Subcutaneous abdominal adipose tissue (tissue), 5 donors: ENCODE results near the gene STAC2.

Experiments
- H3K27ac ChIP-seq: one replicate; pipeline ENCODE4 v1.7.0; 2013; ENCODE audit warnings: low read depth, mild to moderate bottlenecking, inconsistent platforms, low read length, moderate library complexity
- H3K27me3 ChIP-seq, 5 donors: one replicate each; pipeline ENCODE4 v1.7.0; 2013; ENCODE audit warnings: low read length in 5 of 5, inconsistent platforms in 1 of 5; ENCODE audit not compliant: control insufficient read depth in 5 of 5, insufficient read depth in 4 of 5
- H3K36me3 ChIP-seq, 5 donors: one replicate each; pipeline ENCODE4 v1.7.0; 2013; ENCODE audit warnings: low read length in 5 of 5; ENCODE audit not compliant: control insufficient read depth in 5 of 5, insufficient read depth in 5 of 5
- H3K4me1 ChIP-seq, 5 donors: one replicate each; pipeline ENCODE4 v1.7.0; 2013; ENCODE audit warnings: low read length in 5 of 5, mild to moderate bottlenecking in 3 of 5, moderate library complexity in 1 of 5; ENCODE audit not compliant: control insufficient read depth in 5 of 5, insufficient read depth in 5 of 5
- H3K4me3 ChIP-seq, 5 donors: one replicate each; pipeline ENCODE4 v1.7.0; 2013; ENCODE audit warnings: low read length in 5 of 5, low read depth in 1 of 5
- H3K9ac ChIP-seq, 5 donors: one replicate each; pipeline ENCODE4 v1.7.0; 2013; ENCODE audit warnings: low read length in 5 of 5, mild to moderate bottlenecking in 4 of 5, moderate library complexity in 3 of 5
- H3K9me3 ChIP-seq, 5 donors: one replicate each; pipeline ENCODE4 v1.7.0; 2013; ENCODE audit warnings: low read length in 5 of 5; ENCODE audit not compliant: control insufficient read depth in 5 of 5
- donor health status: healthy.
- donor health status: healthy.
- donor health status: healthy.
- donor health status: healthy.
- donor health status: healthy.

The STAC2 gene

DNA sequence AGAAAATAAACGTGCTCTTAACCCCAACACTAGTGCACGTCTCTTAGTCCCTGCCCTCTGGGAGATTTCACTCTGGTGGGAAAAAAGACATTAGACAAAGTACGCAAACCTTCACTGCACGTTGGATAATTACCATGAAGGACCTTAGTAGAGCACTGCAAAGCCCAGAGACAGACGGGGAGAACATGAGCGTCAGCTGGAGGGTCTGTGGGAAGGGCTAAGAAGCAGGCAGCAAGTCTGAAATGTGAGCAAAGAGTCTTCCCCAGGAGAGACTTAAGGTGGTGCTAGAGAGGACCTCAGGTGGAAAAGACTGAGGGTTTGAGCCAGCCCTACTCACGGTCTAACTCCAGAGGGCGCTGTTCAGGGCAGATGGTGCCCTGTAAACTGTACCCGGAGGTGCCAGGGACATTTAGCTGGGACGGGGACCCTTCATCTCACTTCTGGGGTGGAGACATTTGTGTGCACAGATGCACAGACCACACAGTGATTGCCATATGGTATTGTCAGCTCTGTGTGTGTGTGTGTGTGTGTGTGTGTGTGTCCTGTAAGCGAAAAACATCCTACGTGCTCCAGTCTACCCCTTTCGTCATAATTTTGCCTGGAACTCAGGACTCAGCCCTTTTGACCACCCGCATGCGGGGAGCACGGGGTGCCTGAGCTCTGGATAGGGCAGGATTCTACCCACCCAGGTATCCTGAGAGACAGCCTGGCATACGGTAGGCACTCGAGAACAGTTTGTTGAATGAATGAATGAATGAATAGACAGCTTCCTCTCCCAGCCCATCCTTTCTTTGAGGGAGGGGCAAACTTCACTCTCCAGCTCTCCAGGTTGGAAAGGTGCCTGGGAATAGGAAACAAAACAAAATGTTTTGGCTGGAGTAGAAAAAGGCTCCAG lies 10.1 kb upstream of the STAC2 start:
- Histone ChIP-seq H3K36me3 (no peaks in the 10 kb centered on the region), H3K27ac (no peak overlapping the region), H3K9me3 (no peaks in the 10 kb centered on the region), H3K9ac (no peak overlapping the region), H3K4me3 (no peak overlapping the region), H3K4me1 (peaks cover 0 to 52% (median 30%) of the 10 kb centered on the region in 5 donors), H3K27me3 (peaks cover 0 to 26% (median 16%) of the 10 kb centered on the region in 5 donors)

DNA sequence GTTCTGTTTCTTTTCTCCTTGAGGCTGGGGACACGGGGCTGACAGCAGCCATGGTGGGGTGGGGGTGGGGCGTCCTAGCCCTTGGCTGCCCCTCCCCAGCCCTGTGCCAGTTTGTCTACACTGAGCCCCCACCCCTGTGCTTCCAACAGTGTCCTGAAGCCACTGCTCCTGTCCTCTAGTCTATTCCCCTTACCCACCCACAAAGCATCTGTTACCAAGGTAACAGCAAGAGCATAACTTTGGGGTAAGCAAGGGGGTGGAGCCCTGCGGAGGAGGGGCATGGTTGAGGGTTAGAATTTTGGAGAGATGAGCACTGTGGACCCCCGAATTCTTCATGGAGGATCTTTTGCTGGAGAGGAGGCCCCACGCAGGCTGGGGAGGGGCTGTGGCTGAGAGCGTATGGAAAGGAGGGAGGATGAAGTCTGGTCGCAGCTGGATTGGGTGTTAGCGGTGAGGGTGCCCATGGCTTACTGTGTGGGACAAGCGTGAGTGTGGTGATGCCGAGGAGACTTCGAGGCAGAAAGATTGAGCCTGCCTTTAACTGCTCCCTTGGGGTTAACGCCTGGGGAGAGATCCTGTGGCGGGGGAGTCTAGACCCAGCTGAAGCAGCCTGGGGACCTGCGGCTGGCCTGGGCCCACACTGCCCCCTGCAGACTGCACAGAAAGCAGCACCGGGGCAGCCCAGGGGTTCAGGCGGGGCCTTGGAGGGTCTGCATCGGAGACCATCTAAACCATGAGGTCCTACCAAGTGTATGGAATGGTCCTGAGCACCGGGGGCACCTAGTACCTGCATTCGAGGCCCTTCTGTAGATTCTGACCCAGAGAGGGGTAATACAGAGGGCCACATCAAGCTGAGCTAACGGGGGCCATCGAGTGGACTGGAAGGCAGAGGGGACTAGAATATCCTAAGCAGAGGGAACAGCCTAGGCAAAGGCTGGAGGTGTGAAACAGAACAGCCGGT lies 6.1 kb upstream of the STAC2 start:
- H3K36me3 ChIP-seq, result no peaks in the 10 kb centered on the region
- peak overlapping the region in 1 of 5 donors; percentile 39 for H3K4me3 ChIP-seq
- peaks cover 3 to 37% (median 26%) of the 10 kb centered on the region in 5 donors for H3K27me3 ChIP-seq
- H3K9me3 ChIP-seq, result no peaks in the 10 kb centered on the region
- H3K9ac ChIP-seq, result no peak overlapping the region
- H3K27ac ChIP-seq, result no peak overlapping the region
- peaks cover 0 to 31% (median 16%) of the 10 kb centered on the region in 5 donors for H3K4me1 ChIP-seq

DNA sequence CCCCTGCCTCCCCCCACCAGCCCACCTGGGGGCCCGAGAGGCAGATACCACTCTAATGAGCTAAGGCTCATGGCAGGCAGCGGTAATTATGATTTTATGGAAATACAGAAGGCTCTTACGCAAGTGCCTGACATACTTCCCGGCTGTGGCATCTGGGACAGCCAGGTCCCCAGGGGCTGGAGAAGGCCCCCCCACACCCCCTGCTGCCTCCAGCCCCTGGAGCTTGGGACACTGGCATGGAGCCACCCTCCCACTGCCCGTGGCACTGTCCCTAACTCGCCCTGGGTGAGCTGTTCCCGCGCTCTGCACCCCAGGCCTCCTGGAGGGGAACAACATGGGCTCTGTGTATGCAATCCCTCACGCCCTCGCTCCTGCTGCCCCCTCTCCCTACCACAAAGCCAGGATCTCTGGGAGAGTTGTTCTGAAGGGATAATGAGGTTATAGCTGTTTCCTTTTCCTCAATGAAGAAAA lies 5.4 kb upstream of the STAC2 start:
- H3K9me3 ChIP-seq, result no peaks in the 10 kb centered on the region
- no peak overlapping the region for H3K9ac ChIP-seq
- peaks cover 0 to 26% (median 18%) of the 10 kb centered on the region in 5 donors for H3K4me1 ChIP-seq
- no peak overlapping the region for H3K27ac ChIP-seq
- H3K4me3 ChIP-seq, result no peak overlapping the region
- no peaks in the 10 kb centered on the region for H3K36me3 ChIP-seq
- peaks cover 3 to 40% (median 32%) of the 10 kb centered on the region in 5 donors for H3K27me3 ChIP-seq

DNA sequence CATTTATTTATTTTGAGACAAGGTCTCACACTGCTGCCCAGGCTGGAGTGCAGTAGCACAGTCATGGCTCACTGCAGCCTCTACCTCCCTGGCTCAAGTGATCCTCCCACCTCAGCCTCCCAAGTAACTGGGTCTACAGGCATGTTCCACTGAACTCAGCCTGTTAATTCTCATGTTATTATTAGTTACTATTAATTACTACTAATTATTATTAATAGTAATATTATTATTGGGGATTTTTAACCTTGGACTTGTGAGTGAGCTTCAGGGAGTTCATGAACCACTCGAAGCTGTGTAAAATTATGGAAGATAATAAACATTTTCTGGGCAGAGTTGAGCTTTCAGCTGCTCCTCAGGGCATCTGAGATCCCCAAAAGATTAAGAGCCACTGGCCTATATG lies 4.6 kb upstream of the STAC2 start:
- Histone ChIP-seq H3K9ac (no peak overlapping the region), H3K27ac (no peak overlapping the region), H3K36me3 (no peaks in the 10 kb centered on the region), H3K4me1 (peaks cover 0 to 26% (median 24%) of the 10 kb centered on the region in 5 donors), H3K9me3 (no peaks in the 10 kb centered on the region), H3K27me3 (peaks cover 5 to 42% (median 38%) of the 10 kb centered on the region in 5 donors), H3K4me3 (no peak overlapping the region)

DNA sequence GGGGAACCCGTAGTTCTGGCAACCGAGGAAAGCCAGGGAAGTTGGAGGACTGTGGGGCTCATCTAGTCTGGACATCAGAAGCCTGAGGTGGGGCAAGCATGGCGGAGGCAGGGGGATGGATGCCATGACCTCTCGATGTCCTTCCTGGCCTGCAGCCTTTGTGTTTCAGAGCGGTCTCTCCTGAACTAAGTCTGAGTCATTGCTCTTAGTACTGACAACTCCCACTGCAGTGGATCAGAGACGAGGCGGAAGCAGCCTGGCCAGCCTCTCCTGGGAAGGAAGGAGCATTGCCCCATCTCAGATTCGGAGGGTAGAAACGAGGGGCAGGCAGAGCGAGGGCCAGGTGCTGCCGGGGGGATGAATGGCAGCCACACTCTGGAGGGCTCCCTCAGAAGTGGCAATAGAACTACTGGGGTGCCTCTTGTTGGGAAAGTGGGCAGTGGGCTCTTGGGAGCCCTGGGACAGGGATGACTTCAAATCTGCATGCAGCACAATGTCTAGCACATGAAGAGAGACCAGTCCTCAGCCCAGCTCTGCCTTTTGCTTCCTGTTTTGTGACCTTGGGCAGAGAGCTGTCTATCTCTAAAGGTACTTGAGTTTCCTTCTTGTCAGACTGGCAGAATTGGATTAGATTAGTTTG lies 3.6 kb upstream of the STAC2 start:
- H3K36me3 ChIP-seq, result no peaks in the 10 kb centered on the region
- H3K27me3 ChIP-seq, result peaks cover 13 to 51% (median 47%) of the 10 kb centered on the region in 5 donors
- H3K4me1 ChIP-seq, result peaks cover 0 to 35% (median 33%) of the 10 kb centered on the region in 5 donors
- H3K9ac ChIP-seq, result no peak overlapping the region
- H3K27ac ChIP-seq, result no peak overlapping the region
- H3K4me3 ChIP-seq, result no peak overlapping the region
- H3K9me3 ChIP-seq, result no peaks in the 10 kb centered on the region

DNA sequence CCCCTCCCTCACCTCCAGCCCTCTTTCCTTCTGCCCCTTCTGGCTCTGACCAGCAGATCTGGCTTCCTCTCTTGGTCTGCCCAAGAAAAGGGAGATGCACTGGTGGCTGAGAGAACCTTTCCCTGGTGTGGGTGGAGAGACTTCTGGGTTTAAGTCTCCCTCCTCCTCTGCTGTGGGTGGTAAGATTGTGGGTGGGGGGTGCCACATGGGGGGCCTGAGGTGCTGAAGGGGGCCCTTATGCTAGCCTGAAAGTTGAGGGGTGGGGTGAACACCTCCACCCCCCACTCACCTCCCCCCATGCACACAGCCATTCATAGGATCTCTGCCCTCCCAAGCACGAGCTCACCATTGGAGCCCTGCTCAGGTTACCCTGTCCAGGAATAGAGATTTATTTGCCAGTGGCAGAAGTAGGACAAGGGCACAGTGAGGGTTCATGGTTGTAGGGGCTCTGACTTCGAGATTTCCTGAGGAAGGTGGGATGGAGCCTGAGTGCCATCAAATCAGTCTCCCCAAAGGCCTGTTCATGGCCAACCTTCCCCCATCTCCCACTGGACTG lies 1.7 kb upstream of the STAC2 start:
- Histone ChIP-seq H3K4me3 (no peak overlapping the region), H3K9me3 (no peaks in the 10 kb centered on the region), H3K27me3 (peaks cover 17 to 65% (median 54%) of the 10 kb centered on the region in 5 donors), H3K4me1 (peaks cover 0 to 36% (median 34%) of the 10 kb centered on the region in 5 donors), H3K36me3 (no peaks in the 10 kb centered on the region), H3K9ac (no peak overlapping the region), H3K27ac (no peak overlapping the region)

DNA sequence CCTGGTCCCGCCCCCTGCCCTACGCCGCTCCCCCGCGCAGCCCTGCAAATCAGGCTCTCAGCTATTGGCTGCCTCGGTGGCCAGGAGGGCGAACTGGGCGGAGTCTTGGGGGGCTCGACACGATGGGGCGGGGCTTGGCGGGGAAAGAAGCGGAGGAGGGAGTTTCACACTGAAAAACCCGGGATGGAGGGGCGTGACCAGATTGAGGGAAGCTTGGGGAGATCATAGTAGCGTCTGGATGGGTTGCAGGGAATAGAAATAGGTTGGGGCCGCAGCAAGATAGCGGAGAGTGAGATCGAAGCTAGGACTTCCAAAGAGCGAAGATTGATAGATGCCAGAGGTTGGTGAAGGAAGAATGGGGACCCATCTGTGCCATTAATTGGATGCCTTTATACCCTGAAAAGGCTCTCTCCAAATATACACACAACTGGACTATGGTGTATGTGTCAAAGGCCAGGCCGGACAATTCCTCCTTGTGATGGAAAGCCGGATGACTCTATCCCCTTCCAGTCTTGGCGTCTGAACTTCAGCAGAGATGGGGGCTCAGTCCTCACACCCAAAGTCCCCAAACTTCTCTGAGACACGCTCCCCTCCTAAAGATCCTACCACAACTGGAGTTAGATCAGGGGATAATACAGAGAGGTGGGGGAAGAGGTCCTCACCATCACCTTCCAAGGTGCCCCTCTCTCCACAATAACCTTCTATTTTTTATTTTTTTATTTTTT lies 376 bp upstream of the STAC2 start:
- H3K4me1 ChIP-seq, result peaks cover 0 to 24% (median 21%) of the 10 kb centered on the region in 5 donors
- no peaks in the 10 kb centered on the region for H3K36me3 ChIP-seq
- H3K4me3 ChIP-seq, result peak overlapping the region; percentile 3 to 54 (median 19)
- H3K27ac ChIP-seq, result no peak overlapping the region
- peaks cover 17 to 54% (median 44%) of the 10 kb centered on the region in 5 donors for H3K27me3 ChIP-seq
- no peak overlapping the region for H3K9ac ChIP-seq
- no peaks in the 10 kb centered on the region for H3K9me3 ChIP-seq

DNA sequence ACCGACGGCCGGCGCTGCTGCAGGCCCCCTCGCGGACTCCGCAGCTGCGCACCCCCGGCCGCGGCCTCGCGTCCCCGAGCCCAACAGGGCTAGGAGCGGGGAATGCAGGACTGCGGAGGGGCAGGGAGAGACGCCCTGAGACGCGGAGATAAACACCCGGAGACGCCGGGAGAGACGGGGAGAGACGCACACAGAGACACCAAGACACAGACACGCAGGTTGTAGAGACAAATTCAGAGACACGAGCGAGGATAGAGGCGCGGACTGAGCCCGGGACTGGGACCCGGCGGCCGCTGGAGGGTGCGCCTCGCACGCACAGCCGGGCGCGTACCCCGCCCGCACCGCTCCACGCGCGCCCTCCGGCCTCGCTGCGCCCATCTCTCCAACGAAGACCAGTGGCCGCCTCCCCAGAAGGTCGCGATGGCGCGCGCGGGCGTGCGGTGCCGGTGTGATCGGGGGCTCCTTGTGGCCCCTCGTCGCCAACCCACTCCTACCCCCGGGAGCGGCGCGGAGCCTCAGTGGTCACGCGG lies 902 bp downstream of the STAC2 start:
- no peaks in the 10 kb centered on the region for H3K36me3 ChIP-seq
- H3K4me1 ChIP-seq, result peaks cover 0 to 23% (median 20%) of the 10 kb centered on the region in 5 donors
- H3K9ac ChIP-seq, result no peak overlapping the region
- H3K9me3 ChIP-seq, result no peaks in the 10 kb centered on the region
- H3K4me3 ChIP-seq, result peak overlapping the region in 3 of 5 donors; percentile 36 to 54 (median 50)
- peaks cover 17 to 49% (median 44%) of the 10 kb centered on the region in 5 donors for H3K27me3 ChIP-seq
- H3K27ac ChIP-seq, result no peak overlapping the region
